Mammary epithelial cell (primary cell): Measurements from ENCODE around the gene MYO1F.

Experiments
- EZH2 ChIP-seq: IDR thresholded peaks from 2 replicates; pipeline ENCODE4 v1.6.1; 2012; ENCODE audit warnings: low read length, inconsistent platforms, borderline replicate concordance
- TF ChIP-seq, protein P1 (sequence below), 2 donors: IDR thresholded peaks in 1 of 2; conservative IDR thresholded peaks in 1 of 2; 2 replicates each; pipeline ENCODE4 v1.5.1; 2011 to 2012; ENCODE audit warnings: inconsistent platforms in 2 of 2, low read length in 2 of 2, mild to moderate bottlenecking in 2 of 2, control low read depth in 1 of 2, low read depth in 1 of 2; ENCODE audit not compliant: insufficient read depth in 1 of 2; ENCODE audit errors: extremely low read depth in 1 of 2

GRCh38 chr19:8567522-8568172 lies 9.6 kb downstream of the MYO1F start:
- TF ChIP-seq, protein P1, sequence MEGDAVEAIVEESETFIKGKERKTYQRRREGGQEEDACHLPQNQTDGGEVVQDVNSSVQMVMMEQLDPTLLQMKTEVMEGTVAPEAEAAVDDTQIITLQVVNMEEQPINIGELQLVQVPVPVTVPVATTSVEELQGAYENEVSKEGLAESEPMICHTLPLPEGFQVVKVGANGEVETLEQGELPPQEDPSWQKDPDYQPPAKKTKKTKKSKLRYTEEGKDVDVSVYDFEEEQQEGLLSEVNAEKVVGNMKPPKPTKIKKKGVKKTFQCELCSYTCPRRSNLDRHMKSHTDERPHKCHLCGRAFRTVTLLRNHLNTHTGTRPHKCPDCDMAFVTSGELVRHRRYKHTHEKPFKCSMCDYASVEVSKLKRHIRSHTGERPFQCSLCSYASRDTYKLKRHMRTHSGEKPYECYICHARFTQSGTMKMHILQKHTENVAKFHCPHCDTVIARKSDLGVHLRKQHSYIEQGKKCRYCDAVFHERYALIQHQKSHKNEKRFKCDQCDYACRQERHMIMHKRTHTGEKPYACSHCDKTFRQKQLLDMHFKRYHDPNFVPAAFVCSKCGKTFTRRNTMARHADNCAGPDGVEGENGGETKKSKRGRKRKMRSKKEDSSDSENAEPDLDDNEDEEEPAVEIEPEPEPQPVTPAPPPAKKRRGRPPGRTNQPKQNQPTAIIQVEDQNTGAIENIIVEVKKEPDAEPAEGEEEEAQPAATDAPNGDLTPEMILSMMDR (conservative IDR thresholded peaks at IDR 0.05 in 1 of 2, IDR thresholded peaks at IDR 0.05 in 1 of 2; ENCODE audit: extremely low read depth in 1 of 2, insufficient read depth in 1 of 2, low read depth in 1 of 2, low read length in 2 of 2): no peak
- no peak for TF ChIP-seq EZH2
